Hepatocyte (in vitro differentiated cells): ENCODE results near the gene NLRC5.

Source experiments
- EZH2 ChIP-seq: fragments of 200-600 bp; sonication (generic); IDR thresholded peaks from 2 replicates; pipeline ENCODE4 v1.6.1; 2016; ENCODE audit warnings: antibody characterized with exemption, mild to moderate bottlenecking, borderline replicate concordance
- EZH2phosphoT487 ChIP-seq: fragments of 200-600 bp; sonication (generic); IDR thresholded peaks from one replicate; pipeline ENCODE4 v1.6.1; 2018; ENCODE audit warnings: antibody characterized with exemption, mild to moderate bottlenecking, low read depth, moderate library complexity; ENCODE audit not compliant: unreplicated experiment, severe bottlenecking
- TF ChIP-seq, protein P1 (sequence below): fragments of 200-600 bp; sonication (generic); IDR thresholded peaks from 2 replicates; pipeline ENCODE4 v1.5.1; 2016; ENCODE audit warnings: antibody characterized with exemption, mild to moderate bottlenecking; ENCODE audit not compliant: poor library complexity

DNA sequence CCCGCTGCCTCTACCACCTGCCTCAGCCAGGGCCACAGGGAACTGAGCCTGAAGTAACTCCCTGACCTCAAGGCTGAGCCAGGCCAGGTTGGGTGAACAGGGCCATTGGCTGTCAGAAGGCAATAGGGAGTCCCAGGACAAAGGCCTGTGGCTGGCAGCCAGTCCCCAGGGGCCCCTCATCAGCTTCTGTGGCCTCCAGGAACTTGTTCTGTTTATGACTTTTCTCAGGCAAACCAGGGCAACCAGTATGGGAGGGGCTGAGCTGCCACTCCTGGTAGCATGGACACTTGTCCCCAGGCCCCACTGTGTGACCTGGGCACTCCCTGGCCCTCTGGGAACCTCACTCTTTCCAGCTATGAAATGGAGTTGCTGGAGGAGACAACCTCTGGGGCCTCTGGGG, 143.1 kb downstream of the NLRC5 start:
- TF ChIP-seq, protein P1, sequence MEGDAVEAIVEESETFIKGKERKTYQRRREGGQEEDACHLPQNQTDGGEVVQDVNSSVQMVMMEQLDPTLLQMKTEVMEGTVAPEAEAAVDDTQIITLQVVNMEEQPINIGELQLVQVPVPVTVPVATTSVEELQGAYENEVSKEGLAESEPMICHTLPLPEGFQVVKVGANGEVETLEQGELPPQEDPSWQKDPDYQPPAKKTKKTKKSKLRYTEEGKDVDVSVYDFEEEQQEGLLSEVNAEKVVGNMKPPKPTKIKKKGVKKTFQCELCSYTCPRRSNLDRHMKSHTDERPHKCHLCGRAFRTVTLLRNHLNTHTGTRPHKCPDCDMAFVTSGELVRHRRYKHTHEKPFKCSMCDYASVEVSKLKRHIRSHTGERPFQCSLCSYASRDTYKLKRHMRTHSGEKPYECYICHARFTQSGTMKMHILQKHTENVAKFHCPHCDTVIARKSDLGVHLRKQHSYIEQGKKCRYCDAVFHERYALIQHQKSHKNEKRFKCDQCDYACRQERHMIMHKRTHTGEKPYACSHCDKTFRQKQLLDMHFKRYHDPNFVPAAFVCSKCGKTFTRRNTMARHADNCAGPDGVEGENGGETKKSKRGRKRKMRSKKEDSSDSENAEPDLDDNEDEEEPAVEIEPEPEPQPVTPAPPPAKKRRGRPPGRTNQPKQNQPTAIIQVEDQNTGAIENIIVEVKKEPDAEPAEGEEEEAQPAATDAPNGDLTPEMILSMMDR: no peak
- TF ChIP-seq EZH2phosphoT487 (no peak), EZH2 (no peak)
